ENCODE data around the gene MCFD2. TPM values are rescaled to one million over a fixed set of nuclear protein-coding genes. Genes with fewer than 3 reads are reported as not detected.

The MCFD2 gene
- total and polyA plus RNA-seq, 8 donors, result 78.0 to 121 (median 86.5) TPM

DNA sequence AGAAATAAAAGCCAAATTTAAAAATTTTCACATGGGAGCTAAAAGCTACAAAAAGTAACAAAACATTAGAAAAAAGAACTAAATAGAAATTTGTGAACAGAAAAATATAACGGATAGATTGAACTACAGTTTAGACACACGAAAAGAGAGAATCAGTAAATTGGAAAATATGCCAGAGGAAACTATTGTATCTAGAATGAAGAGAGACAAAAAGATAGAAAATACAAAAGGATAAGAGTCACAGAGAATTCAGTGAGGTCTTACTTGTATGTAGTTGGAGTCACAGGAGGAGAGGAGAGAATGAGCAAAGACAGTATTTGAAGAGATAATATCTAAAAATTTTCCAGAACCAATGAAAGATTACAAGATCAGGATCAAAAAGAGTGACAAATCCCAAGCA is 11.3 kb upstream of the MCFD2 start:
- no peak overlapping the region for H3K27ac ChIP-seq
- no peak overlapping the region for H3K4me3 ChIP-seq
- H3K4me1 ChIP-seq, result no peaks in the 10 kb centered on the region
- no peaks in the 10 kb centered on the region for H3K36me3 ChIP-seq
- intact Hi-C loops (cut with DNase I), result no loop called here
- ATAC-seq (no peak), DNase-seq (no peak)
- no peak for TF ChIP-seq CTCF (IDR thresholded peaks at IDR 0.05)
- no peaks in the 10 kb centered on the region for H3K27me3 ChIP-seq
- H3K9me3 ChIP-seq, result peaks cover 0 to 14% of the 10 kb centered on the region in 2 donors

DNA sequence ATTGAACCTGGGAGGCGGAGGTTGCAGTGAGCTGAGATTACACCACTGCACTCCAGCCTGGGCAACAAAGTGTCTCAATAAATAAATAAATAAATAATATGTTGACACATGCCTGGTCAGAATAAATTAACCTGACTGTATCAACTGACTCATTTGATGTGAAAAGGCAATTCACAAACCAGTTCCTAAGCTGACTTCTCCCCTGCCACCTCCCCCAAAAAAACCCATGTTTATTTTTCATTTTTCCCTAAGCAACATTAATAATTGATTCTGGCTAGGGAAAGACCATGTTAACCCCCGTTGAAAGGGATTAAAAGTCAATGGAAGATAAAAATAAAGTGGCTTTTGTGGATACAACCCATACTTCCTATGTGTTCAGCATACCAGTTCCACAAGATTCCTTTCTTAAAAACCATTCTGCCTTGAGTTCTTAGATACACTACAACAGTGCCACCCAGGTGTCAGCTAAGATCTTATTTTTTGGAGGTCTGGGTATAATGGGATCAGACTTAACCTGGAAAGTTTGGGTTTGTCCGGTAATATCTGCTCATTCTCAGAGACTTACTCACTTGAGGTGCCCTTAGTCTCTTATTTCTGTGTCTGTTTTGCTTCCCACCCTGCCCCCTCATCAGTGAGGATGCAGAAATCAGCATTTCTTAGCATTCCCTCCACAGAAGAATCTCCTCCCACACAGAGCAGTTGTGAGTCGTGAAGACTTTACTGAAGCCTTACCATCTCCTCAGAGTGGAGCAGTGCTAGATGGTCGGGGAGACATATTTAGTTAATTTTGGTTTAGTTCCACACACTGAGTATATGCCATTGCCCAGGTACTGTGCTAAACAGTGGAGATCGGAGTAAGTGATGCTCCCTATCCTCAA is 10.1 kb upstream of the MCFD2 start:
- ATAC-seq (no peak), DNase-seq (peak in 1 of 4 donors; percentile 51)
- Histone ChIP-seq H3K27me3 (no peaks in the 10 kb centered on the region), H3K9me3 (peaks cover 0 to 14% of the 10 kb centered on the region in 2 donors), H3K27ac (no peak overlapping the region), H3K4me3 (no peak overlapping the region), H3K4me1 (no peaks in the 10 kb centered on the region), H3K36me3 (no peaks in the 10 kb centered on the region)
- TF ChIP-seq CTCF (IDR thresholded peaks at IDR 0.05), result no peak
- intact Hi-C loops (cut with DNase I), result no loop called here

DNA sequence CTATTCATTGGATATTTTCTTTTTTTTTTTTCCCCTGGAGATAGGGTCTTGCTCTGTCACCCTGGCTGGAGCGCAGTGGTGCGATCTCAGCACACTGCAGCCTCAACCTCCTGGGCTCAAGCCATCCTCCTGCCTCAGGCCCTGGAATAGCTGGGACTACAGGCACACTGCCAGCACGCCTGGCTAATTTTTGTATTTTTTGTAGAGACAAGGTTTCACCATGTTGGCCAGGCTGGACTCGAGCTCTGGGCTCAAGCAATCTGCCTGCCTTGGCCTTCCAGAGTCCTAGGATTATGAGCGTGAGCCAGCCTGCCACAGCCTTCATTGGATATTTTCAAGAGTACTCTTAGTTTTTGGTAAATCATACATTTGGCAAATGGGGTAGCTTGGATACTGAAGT is 9.0 kb upstream of the MCFD2 start:
- Histone ChIP-seq H3K4me1 (no peaks in the 10 kb centered on the region), H3K27ac (no peak overlapping the region), H3K9me3 (peaks cover 0 to 14% of the 10 kb centered on the region in 2 donors), H3K36me3 (no peaks in the 10 kb centered on the region), H3K27me3 (no peaks in the 10 kb centered on the region), H3K4me3 (no peak overlapping the region)
- no peak for ATAC-seq
- DNase-seq, result no peak
- no peak for TF ChIP-seq CTCF (IDR thresholded peaks at IDR 0.05)
- intact Hi-C loops (cut with DNase I), result no loop called here

- H3K27me3 ChIP-seq, result no peaks in the 10 kb centered on the region
- no peaks in the 10 kb centered on the region for H3K4me1 ChIP-seq
- ATAC-seq, result no peak
- TF ChIP-seq CTCF (IDR thresholded peaks at IDR 0.05), result no peak
- intact Hi-C loops (cut with DNase I), result no loop called here
- DNase-seq, result no peak
- H3K4me3 ChIP-seq, result no peak overlapping the region
- peaks cover 0 to 14% of the 10 kb centered on the region in 2 donors for H3K9me3 ChIP-seq
- H3K36me3 ChIP-seq, result no peaks in the 10 kb centered on the region
- no peak overlapping the region for H3K27ac ChIP-seq
These were observed 8.4 kb upstream of the MCFD2 start for GRCh38 chr2:46924038-46924437.

- H3K4me3 ChIP-seq, result no peak overlapping the region
- ATAC-seq (no peak), DNase-seq (no peak)
- H3K27me3 ChIP-seq, result no peaks in the 10 kb centered on the region
- H3K4me1 ChIP-seq, result no peaks in the 10 kb centered on the region
- TF ChIP-seq CTCF (IDR thresholded peaks at IDR 0.05), result no peak
- peaks cover 0 to 14% of the 10 kb centered on the region in 2 donors for H3K9me3 ChIP-seq
- intact Hi-C loops (cut with DNase I), result no loop called here
- no peak overlapping the region for H3K27ac ChIP-seq
- H3K36me3 ChIP-seq, result no peaks in the 10 kb centered on the region
These were observed 7.5 kb upstream of the MCFD2 start for GRCh38 chr2:46923041-46923528.
